ENCODE data around the gene PPP1R16B.

Gene PPP1R16B

GRCh38 chr20:38880952-38881735 lies 75.6 kb downstream of the PPP1R16B start:
- H3K36me3 ChIP-seq (ENCODE audit: low read length) = no peaks in the 10 kb centered on the region
- peak overlapping the region; percentile 50 for H3K9ac ChIP-seq (ENCODE audit: low read length)
- peak overlapping the region; percentile 50 for H3K4me2 ChIP-seq (ENCODE audit: low read depth, low read length, poor library complexity, severe bottlenecking)
- no peaks in the 10 kb centered on the region for H4K20me1 ChIP-seq (ENCODE audit: low read depth, low read length)
- peak overlapping the region; percentile 99 for H3K27ac ChIP-seq (ENCODE audit: low read depth, low read length)
- H3K4me3 ChIP-seq (ENCODE audit: insufficient read depth, low read length, poor library complexity, severe bottlenecking) = peak overlapping the region; percentile 0
- no peaks in the 10 kb centered on the region for H3K27me3 ChIP-seq (ENCODE audit: low read length)
- H3K9me3 ChIP-seq (ENCODE audit: insufficient read depth, low read length) = no peaks in the 10 kb centered on the region
- no peak overlapping the region for H2AFZ ChIP-seq (ENCODE audit: low read depth, low read length, severe bottlenecking)
- TF ChIP-seq CTCF (IDR thresholded peaks at IDR 0.05; ENCODE audit: insufficient read depth, low read length, poor library complexity, severe bottlenecking) = no peak
- no peak for TF ChIP-seq EZH2phosphoT487 (conservative IDR thresholded peaks at IDR 0.05; ENCODE audit: low read length)
- no peaks in the 10 kb centered on the region for H3K9me2 ChIP-seq (replicated peaks; ENCODE audit: insufficient read depth, low read length)
- peaks cover 50% of the 10 kb centered on the region for H3F3A ChIP-seq (ENCODE audit: insufficient read depth)
- H3K79me2 ChIP-seq (ENCODE audit: insufficient read depth, low read length) = peaks cover 93% of the 10 kb centered on the region

- peak overlapping the region; percentile 50 for H3K4me2 ChIP-seq (ENCODE audit: low read depth, low read length, poor library complexity, severe bottlenecking)
- H3K27me3 ChIP-seq (ENCODE audit: low read length) = no peaks in the 10 kb centered on the region
- H3K27ac ChIP-seq (ENCODE audit: low read depth, low read length) = peak overlapping the region; percentile 99
These were observed 76.4 kb downstream of the PPP1R16B start for GRCh38 chr20:38881806-38882440.

GRCh38 chr20:38882600-38882999 lies 77.1 kb downstream of the PPP1R16B start:
- no peaks in the 10 kb centered on the region for H4K20me1 ChIP-seq (ENCODE audit: low read depth, low read length)
- peak overlapping the region; percentile 21 for H3K4me3 ChIP-seq (ENCODE audit: insufficient read depth, low read length, poor library complexity, severe bottlenecking)
- no peaks in the 10 kb centered on the region for H3K9me2 ChIP-seq (replicated peaks; ENCODE audit: insufficient read depth, low read length)
- no peaks in the 10 kb centered on the region for H3K9me3 ChIP-seq (ENCODE audit: insufficient read depth, low read length)
- peak overlapping the region; percentile 50 for H3K4me2 ChIP-seq (ENCODE audit: low read depth, low read length, poor library complexity, severe bottlenecking)
- peaks cover 93% of the 10 kb centered on the region for H3K79me2 ChIP-seq (ENCODE audit: insufficient read depth, low read length)
- no peak for TF ChIP-seq EZH2phosphoT487 (conservative IDR thresholded peaks at IDR 0.05; ENCODE audit: low read length)
- no peak for TF ChIP-seq CTCF (IDR thresholded peaks at IDR 0.05; ENCODE audit: insufficient read depth, low read length, poor library complexity, severe bottlenecking)
- H3K27me3 ChIP-seq (ENCODE audit: low read length) = no peaks in the 10 kb centered on the region
- peaks cover 40% of the 10 kb centered on the region for H3F3A ChIP-seq (ENCODE audit: insufficient read depth)
- no peaks in the 10 kb centered on the region for H3K36me3 ChIP-seq (ENCODE audit: low read length)
- peak overlapping the region; percentile 99 for H3K27ac ChIP-seq (ENCODE audit: low read depth, low read length)
- H3K9ac ChIP-seq (ENCODE audit: low read length) = peak overlapping the region; percentile 50
- no peak overlapping the region for H2AFZ ChIP-seq (ENCODE audit: low read depth, low read length, severe bottlenecking)

More at GRCh38 chr20:38881806-38882440, 76.4 kb downstream of the PPP1R16B start:
- Histone ChIP-seq H3K9ac (ENCODE audit: low read length) (peak overlapping the region; percentile 50), H3F3A (ENCODE audit: insufficient read depth) (peaks cover 42% of the 10 kb centered on the region), H3K36me3 (ENCODE audit: low read length) (no peaks in the 10 kb centered on the region), H3K9me2 (replicated peaks; ENCODE audit: insufficient read depth, low read length) (no peaks in the 10 kb centered on the region), H3K4me3 (ENCODE audit: insufficient read depth, low read length, poor library complexity, severe bottlenecking) (peak overlapping the region; percentile 0), H3K79me2 (ENCODE audit: insufficient read depth, low read length) (peaks cover 93% of the 10 kb centered on the region), H2AFZ (ENCODE audit: low read depth, low read length, severe bottlenecking) (no peak overlapping the region), H3K9me3 (ENCODE audit: insufficient read depth, low read length) (no peaks in the 10 kb centered on the region), H4K20me1 (ENCODE audit: low read depth, low read length) (no peaks in the 10 kb centered on the region)
- TF ChIP-seq CTCF (IDR thresholded peaks at IDR 0.05; ENCODE audit: insufficient read depth, low read length, poor library complexity, severe bottlenecking) = no peak
- TF ChIP-seq EZH2phosphoT487 (conservative IDR thresholded peaks at IDR 0.05; ENCODE audit: low read length) = no peak

All from SU-DHL-6 (cell line).